Gastrocnemius medialis (tissue), 4 donors: ENCODE measurements around the gene GRHL3.

Experiments
- POLR2A ChIP-seq, 2 donors: fragments of 450-650 bp; IDR thresholded peaks; one replicate each; pipeline ENCODE4 v1.6.1; 2017; ENCODE audit warnings: antibody characterized with exemption in 2 of 2, mild to moderate bottlenecking in 2 of 2, moderate library complexity in 2 of 2
- TF ChIP-seq, protein P1 (sequence below), 5 experiments: fragments of 450-650 bp in 3 of 5; fragments of 200-600 bp in 2 of 5; sonication (generic) in 2 of 5; IDR thresholded peaks in 4 of 5; conservative IDR thresholded peaks in 1 of 5; 1 replicate in 4 of 5; 2 replicates in 1 of 5; pipeline ENCODE4 v1.5.1; 2016 to 2019; ENCODE audit warnings: antibody characterized with exemption in 5 of 5, mild to moderate bottlenecking in 3 of 5, moderate library complexity in 3 of 5

GRCh38 chr1:24340770-24341169, 21.6 kb downstream of the GRHL3 start:
- TF ChIP-seq, protein P1, sequence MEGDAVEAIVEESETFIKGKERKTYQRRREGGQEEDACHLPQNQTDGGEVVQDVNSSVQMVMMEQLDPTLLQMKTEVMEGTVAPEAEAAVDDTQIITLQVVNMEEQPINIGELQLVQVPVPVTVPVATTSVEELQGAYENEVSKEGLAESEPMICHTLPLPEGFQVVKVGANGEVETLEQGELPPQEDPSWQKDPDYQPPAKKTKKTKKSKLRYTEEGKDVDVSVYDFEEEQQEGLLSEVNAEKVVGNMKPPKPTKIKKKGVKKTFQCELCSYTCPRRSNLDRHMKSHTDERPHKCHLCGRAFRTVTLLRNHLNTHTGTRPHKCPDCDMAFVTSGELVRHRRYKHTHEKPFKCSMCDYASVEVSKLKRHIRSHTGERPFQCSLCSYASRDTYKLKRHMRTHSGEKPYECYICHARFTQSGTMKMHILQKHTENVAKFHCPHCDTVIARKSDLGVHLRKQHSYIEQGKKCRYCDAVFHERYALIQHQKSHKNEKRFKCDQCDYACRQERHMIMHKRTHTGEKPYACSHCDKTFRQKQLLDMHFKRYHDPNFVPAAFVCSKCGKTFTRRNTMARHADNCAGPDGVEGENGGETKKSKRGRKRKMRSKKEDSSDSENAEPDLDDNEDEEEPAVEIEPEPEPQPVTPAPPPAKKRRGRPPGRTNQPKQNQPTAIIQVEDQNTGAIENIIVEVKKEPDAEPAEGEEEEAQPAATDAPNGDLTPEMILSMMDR (IDR thresholded peaks at IDR 0.05 in 4 of 5, conservative IDR thresholded peaks at IDR 0.05 in 1 of 5), result no peak
- TF ChIP-seq POLR2A (IDR thresholded peaks at IDR 0.05), result no peak
